Endothelial cell (in vitro differentiated cells): Measurements from ENCODE around the gene ZSWIM6. TPM values are rescaled to one million over a fixed set of nuclear protein-coding genes. Genes with fewer than 3 reads are reported as not detected.
"Not testable (repeated sequence)": the region's sequence is repeated elsewhere in the genome, so short reads cannot be mapped to it uniquely, and the experiment has no call there.

Experiments used
- DNase-seq: peaks from one replicate; pipeline ENCODE4 v3.0.0; 2021; ENCODE audit warnings: low spot score
- H3K27ac Mint-ChIP-seq: one replicate; pipeline ENCODE4 v1.8.0; 2021; ENCODE audit warnings: mixed read lengths, inconsistent platforms; ENCODE audit not compliant: unreplicated experiment
- H3K27me3 Mint-ChIP-seq: one replicate; pipeline ENCODE4 v1.8.0; 2021; ENCODE audit warnings: mild to moderate bottlenecking, moderate library complexity, mixed read lengths, inconsistent platforms; ENCODE audit not compliant: unreplicated experiment
- H3K36me3 Mint-ChIP-seq: one replicate; pipeline ENCODE4 v1.8.0; 2021; ENCODE audit warnings: mild to moderate bottlenecking, low read depth, mixed read lengths, inconsistent platforms; ENCODE audit not compliant: unreplicated experiment
- H3K4me1 Mint-ChIP-seq: one replicate; pipeline ENCODE4 v1.8.0; 2021; ENCODE audit warnings: mild to moderate bottlenecking, mixed read lengths, inconsistent platforms; ENCODE audit not compliant: unreplicated experiment
- H3K4me3 Mint-ChIP-seq: one replicate; pipeline ENCODE4 v1.8.0; 2021; ENCODE audit warnings: mild to moderate bottlenecking, mixed read lengths, inconsistent platforms; ENCODE audit not compliant: unreplicated experiment
- H3K9me3 Mint-ChIP-seq: one replicate; pipeline ENCODE4 v1.8.0; 2021; ENCODE audit warnings: mixed read lengths, inconsistent platforms; ENCODE audit not compliant: unreplicated experiment
- CTCF ChIP-seq: fragments of 200-600 bp; sonication (generic); IDR thresholded peaks from one replicate; pipeline ENCODE4 v1.5.0; 2021; ENCODE audit warnings: antibody characterized with exemption; ENCODE audit not compliant: unreplicated experiment
- total RNA-seq: library from RNA; stranded (reverse); fragmentation: NEBNext Ultra II Directional; extraction: Animal tissue kit (Norgen Biotek cat#: 25700); gene quantifications from one replicate; pipeline ENCODE4 v1.2.1, GENCODE V29; 2021; ENCODE audit not compliant: unreplicated experiment

The ZSWIM6 gene
- total RNA-seq, 1 donor from 2014 or later, result 77.0 TPM

DNA sequence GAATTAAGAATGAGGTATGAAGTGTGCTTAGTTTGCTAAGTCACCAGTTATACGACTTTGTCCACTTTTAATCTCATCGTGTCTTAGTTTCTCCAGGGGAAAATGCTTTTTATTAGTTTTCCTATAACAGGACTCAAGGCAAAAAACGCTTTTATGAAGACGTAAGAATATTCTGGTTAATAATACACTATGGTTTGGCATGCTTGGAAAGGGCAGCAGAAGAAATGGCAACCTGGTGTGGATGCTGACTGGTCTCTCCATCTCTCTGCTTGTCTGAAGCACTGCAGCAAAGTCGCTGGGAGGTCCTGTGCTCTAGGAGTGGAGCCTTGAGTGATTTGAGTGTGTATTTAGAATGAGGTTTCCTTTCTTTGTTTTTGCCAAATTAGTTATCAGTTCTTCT is 78.8 kb downstream of the ZSWIM6 start:
- Mint-ChIP-seq H3K27me3 (peaks cover 8% of the 10 kb centered on the region), H3K27ac (no peak overlapping the region), H3K36me3 (no peaks in the 10 kb centered on the region), H3K4me3 (peak overlapping the region; percentile 39), H3K9me3 (no peaks in the 10 kb centered on the region), H3K4me1 (peaks cover 59% of the 10 kb centered on the region)
- TF ChIP-seq CTCF, result no peak
- DNase-seq, result no peak

DNA sequence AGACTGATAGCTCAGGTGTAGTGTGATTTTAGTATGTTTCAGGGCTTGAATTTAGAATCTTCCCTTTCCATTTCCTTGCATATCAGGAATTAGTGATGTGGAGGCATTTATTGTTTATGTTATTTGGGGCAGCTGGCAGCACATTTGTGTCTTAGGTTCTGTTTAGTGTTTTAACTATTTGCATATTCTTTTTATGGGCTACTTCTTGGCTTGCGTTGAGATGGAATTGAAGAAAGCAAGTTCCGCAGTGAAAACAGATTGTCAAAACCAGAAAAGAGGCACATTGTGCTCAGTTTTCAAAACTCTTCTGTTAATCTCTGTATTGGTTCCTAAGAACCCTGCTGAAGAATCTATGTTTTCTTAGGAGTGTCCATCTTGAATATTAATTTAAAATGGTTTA is 80.3 kb downstream of the ZSWIM6 start:
- H3K4me1 Mint-ChIP-seq, result peaks cover 65% of the 10 kb centered on the region

DNA sequence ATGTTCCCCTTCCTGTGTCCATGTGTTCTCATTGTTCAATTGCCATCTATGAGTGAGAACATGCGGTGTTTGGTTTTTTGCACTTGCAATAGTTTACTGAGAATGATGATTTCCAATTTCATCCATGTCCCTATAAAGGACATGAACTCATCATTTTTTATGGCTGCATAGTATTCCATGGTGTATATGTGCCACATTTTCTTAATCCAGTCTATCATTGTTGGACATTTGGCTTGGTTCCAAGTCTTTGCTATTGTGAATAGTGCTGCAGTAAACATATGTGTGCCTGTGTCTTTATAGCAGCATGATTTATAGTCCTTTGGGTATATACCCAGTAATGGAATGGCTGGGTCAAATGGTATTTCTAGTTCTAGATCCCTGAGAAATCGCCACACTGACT is 81.1 kb downstream of the ZSWIM6 start:
- H3K4me1 Mint-ChIP-seq, result peaks cover 58% of the 10 kb centered on the region
- not testable (repeated sequence) for H3K27me3 Mint-ChIP-seq, DNase-seq, H3K4me3 Mint-ChIP-seq, H3K9me3 Mint-ChIP-seq, H3K27ac Mint-ChIP-seq, H3K36me3 Mint-ChIP-seq

More for the DNA sequence above, 80.3 kb downstream of the ZSWIM6 start:
- Mint-ChIP-seq H3K27ac (no peak overlapping the region), H3K9me3 (no peaks in the 10 kb centered on the region), H3K4me3 (peak overlapping the region; percentile 31), H3K36me3 (no peaks in the 10 kb centered on the region), H3K27me3 (peaks cover 8% of the 10 kb centered on the region)
- no peak for TF ChIP-seq CTCF
- DNase-seq, result no peak

DNA sequence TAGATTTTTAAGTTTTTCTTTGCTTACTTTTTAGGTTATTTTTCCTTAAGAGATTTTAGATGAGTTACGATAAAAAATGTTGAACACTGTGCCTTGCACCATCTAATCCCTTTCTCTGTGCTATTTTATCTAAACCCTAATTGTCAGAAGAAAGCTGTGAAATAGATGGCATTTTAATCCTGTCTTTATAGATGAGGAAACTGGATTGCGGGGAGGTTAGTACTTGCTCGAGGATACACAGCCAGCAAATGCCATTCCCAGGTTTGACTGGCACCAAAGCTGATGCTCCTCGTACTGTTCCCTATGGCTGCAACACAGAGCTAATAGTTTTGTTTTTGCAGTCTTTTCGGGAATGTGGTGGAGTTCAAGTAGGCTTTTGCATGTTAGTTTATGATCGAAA is 82.7 kb downstream of the ZSWIM6 start:
- no peaks in the 10 kb centered on the region for H3K36me3 Mint-ChIP-seq
- peaks cover 48% of the 10 kb centered on the region for H3K4me1 Mint-ChIP-seq
- H3K4me3 Mint-ChIP-seq, result no peak overlapping the region
- DNase-seq, result no peak
- H3K27me3 Mint-ChIP-seq, result peaks cover 8% of the 10 kb centered on the region
- H3K9me3 Mint-ChIP-seq, result no peaks in the 10 kb centered on the region
- no peak overlapping the region for H3K27ac Mint-ChIP-seq
- TF ChIP-seq CTCF, result no peak

DNA sequence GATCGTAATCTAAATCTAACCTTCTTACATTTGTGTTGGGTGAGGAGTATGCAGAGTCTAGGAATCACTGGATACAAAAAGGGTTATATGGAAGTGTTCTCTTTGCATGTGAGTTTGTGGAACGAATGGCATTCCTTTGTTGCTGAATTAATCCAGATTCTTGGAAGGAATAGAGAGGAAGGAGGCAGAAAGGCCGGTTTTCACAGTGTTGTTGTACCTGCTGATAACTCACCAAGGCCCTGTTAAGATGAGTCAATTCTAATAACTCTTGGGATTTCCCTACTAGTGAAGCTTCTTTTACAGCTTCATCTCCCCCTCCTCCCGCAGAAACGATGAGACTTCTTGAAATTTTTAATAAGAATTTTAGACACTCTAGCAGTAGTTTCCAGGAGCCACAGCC is 84.0 kb downstream of the ZSWIM6 start:
- peaks cover under 1% of the 10 kb centered on the region for H3K36me3 Mint-ChIP-seq
- H3K4me3 Mint-ChIP-seq, result no peak overlapping the region
- H3K27ac Mint-ChIP-seq, result peak overlapping the region; percentile 66
- DNase-seq, result no peak
- no peaks in the 10 kb centered on the region for H3K9me3 Mint-ChIP-seq
- peaks cover 9% of the 10 kb centered on the region for H3K27me3 Mint-ChIP-seq
- no peak for TF ChIP-seq CTCF
- peaks cover 40% of the 10 kb centered on the region for H3K4me1 Mint-ChIP-seq

GRCh38 chr5:61416420-61416819 is 84.4 kb downstream of the ZSWIM6 start:
- peak overlapping the region; percentile 79 for H3K27ac Mint-ChIP-seq
- H3K36me3 Mint-ChIP-seq, result peaks cover 5% of the 10 kb centered on the region
- H3K4me1 Mint-ChIP-seq, result peaks cover 38% of the 10 kb centered on the region
- no peaks in the 10 kb centered on the region for H3K9me3 Mint-ChIP-seq
- H3K4me3 Mint-ChIP-seq, result peak overlapping the region; percentile 6
- no peak for TF ChIP-seq CTCF
- DNase-seq, result no peak
- H3K27me3 Mint-ChIP-seq, result peaks cover 9% of the 10 kb centered on the region
